B cell (primary cell): Measurements from ENCODE around the gene CENPM. TPM values are rescaled to one million over a fixed set of nuclear protein-coding genes. Genes with fewer than 3 reads are reported as not detected.

Experiments
- ATAC-seq: fragments of 200-7000 bp; cut with Tn5 transposase; one replicate; pipeline ENCODE4 v1.10.0; 2021; ENCODE audit warnings: low read depth, mild to moderate bottlenecking, moderate number of reproducible peaks, moderate library complexity
- CTCF ChIA-PET: fragments of 350-600 bp; sonication (Branson Sonifier 250); formaldehyde crosslinking; loops from one replicate; lab custom pipeline; 2021; ENCODE audit warnings: antibody characterized with exemption, inconsistent platforms; lab: Charles Lee
- POLR2A ChIA-PET: fragments of 350-600 bp; sonication (Branson Sonifier 250); formaldehyde crosslinking; loops from one replicate; lab custom pipeline; 2021; ENCODE audit warnings: antibody characterized with exemption; lab: Charles Lee
- DNase-seq: peaks from one replicate; pipeline ENCODE4 v3.0.0; 2013
- H2AFZ ChIP-seq: 2 replicates; pipeline ENCODE4 v1.6.1; 2012; ENCODE audit warnings: mild to moderate bottlenecking, low read depth, low read length; ENCODE audit not compliant: insufficient read depth, poor library complexity, severe bottlenecking
- H3K27ac ChIP-seq, 2 donors: 1 replicate in 1 of 2; 2 replicates in 1 of 2; pipeline ENCODE4 v1.5.1; 2012 to 2013; ENCODE audit warnings: low read length in 2 of 2, mild to moderate bottlenecking in 2 of 2, moderate library complexity in 1 of 2
- H3K27me3 ChIP-seq, 4 experiments: fragments of 200-600 bp in 1 of 4; sonication (generic) in 1 of 4; replicated peaks in 1 of 4; 1 replicate in 2 of 4; 2 replicates in 2 of 4; pipeline versions ENCODE4 v1.6.1 to v1.7.0; 2013 to 2016; ENCODE audit warnings: low read length in 3 of 4, mild to moderate bottlenecking in 2 of 4, mixed read lengths in 1 of 4, moderate library complexity in 1 of 4; ENCODE audit not compliant: insufficient read depth in 4 of 4, control insufficient read depth in 3 of 4; ENCODE audit errors: control extremely low read depth in 1 of 4
- H3K36me3 ChIP-seq, 2 experiments: replicated peaks in 1 of 2; 1 replicate in 1 of 2; 2 replicates in 1 of 2; pipeline versions ENCODE4 v1.6.1 to v1.7.1; 2013; ENCODE audit warnings: low read length in 1 of 2; ENCODE audit not compliant: insufficient read depth in 2 of 2, control insufficient read depth in 1 of 2; ENCODE audit errors: control extremely low read depth in 1 of 2, extremely low read depth in 1 of 2
- H3K4me1 ChIP-seq, 2 donors: fragments of 200-600 bp in 1 of 2; sonication (generic) in 1 of 2; 1 replicate in 1 of 2; 2 replicates in 1 of 2; pipeline versions ENCODE4 v1.5.1 to v1.6.1; 2013 to 2017; ENCODE audit warnings: low read length in 2 of 2; ENCODE audit not compliant: control insufficient read depth in 2 of 2, insufficient read depth in 2 of 2
- H3K4me2 ChIP-seq: replicated peaks from 2 replicates; pipeline ENCODE3; 2012; ENCODE audit warnings: mild to moderate bottlenecking, low read depth, low read length; ENCODE audit not compliant: poor library complexity, severe bottlenecking
- H3K4me3 ChIP-seq, 5 experiments: fragments of 200-600 bp in 1 of 5; sonication (generic) in 1 of 5; 1 replicate in 3 of 5; 2 replicates in 2 of 5; pipeline versions ENCODE4 v1.5.1 to v1.7.0; 2011 to 2016; ENCODE audit warnings: low read length in 4 of 5, mild to moderate bottlenecking in 4 of 5, low read depth in 2 of 5, control low read depth in 1 of 5, moderate library complexity in 1 of 5; ENCODE audit not compliant: insufficient read depth in 1 of 5; ENCODE audit errors: control extremely low read depth in 1 of 5, extremely low read depth in 1 of 5
- H3K79me2 ChIP-seq: fragments of 200-600 bp; sonication (generic); one replicate; pipeline ENCODE4 v1.6.0; 2016; ENCODE audit warnings: low read length; ENCODE audit not compliant: control insufficient read depth, insufficient read depth
- H3K9ac ChIP-seq: fragments of 200-600 bp; sonication (generic); 2 replicates; pipeline ENCODE4 v1.6.1; 2017; ENCODE audit warnings: mild to moderate bottlenecking, low read length, moderate library complexity
- H3K9me3 ChIP-seq, 3 donors: one replicate each; pipeline versions ENCODE4 v1.6.1 to v1.7.1; 2013; ENCODE audit warnings: low read length in 2 of 3; ENCODE audit not compliant: control insufficient read depth in 2 of 3, insufficient read depth in 1 of 3; ENCODE audit errors: control extremely low read depth in 1 of 3
- H4K20me1 ChIP-seq: 2 replicates; pipeline ENCODE4 v1.6.0; 2012; ENCODE audit warnings: mild to moderate bottlenecking, low read length; ENCODE audit not compliant: insufficient read depth, control insufficient read depth, poor library complexity, severe bottlenecking
- H3K27ac Mint-ChIP-seq: one replicate; pipeline ENCODE4 v1.8.0; 2021; ENCODE audit warnings: mixed read lengths
- H3K27me3 Mint-ChIP-seq: one replicate; pipeline ENCODE4 v1.8.0; 2021; ENCODE audit warnings: mixed read lengths
- H3K4me1 Mint-ChIP-seq: one replicate; pipeline ENCODE4 v1.8.0; 2021; ENCODE audit warnings: mixed read lengths
- H3K4me3 Mint-ChIP-seq: one replicate; pipeline ENCODE4 v1.8.0; 2021; ENCODE audit warnings: mixed read lengths
- H3K9me3 Mint-ChIP-seq: one replicate; pipeline ENCODE4 v1.8.0; 2022; ENCODE audit warnings: mixed read lengths; ENCODE audit not compliant: insufficient read depth
- EZH2 ChIP-seq: IDR thresholded peaks from 2 replicates; pipeline ENCODE4 v1.6.1; 2012; ENCODE audit warnings: borderline replicate concordance, low read depth, mild to moderate bottlenecking, moderate library complexity, low read length; ENCODE audit not compliant: insufficient read depth, poor library complexity, severe bottlenecking
- WGBS: methylation state at CpG from one replicate; pipeline ENCODE4 v1.1.5; 2013; ENCODE audit warnings: missing lambda C conversion rate; ENCODE audit not compliant: insufficient coverage; 5-methylcytosine and 5-hydroxymethylcytosine counted together
- intact Hi-C: fragments of 100-400 bp; cut with micrococcal nuclease; formaldehyde crosslinking; loops from one replicate; pipeline ENCODE4 v1.10.0; 2022
- polyA plus RNA-seq: library from polyadenylated mRNA; depleted of rRNA; stranded (reverse); fragments of >200 nt; gene quantifications from 2 replicates; pipeline ENCODE4 v1.2.3, GENCODE V29; 2012
- total RNA-seq, 2 donors: library from RNA; stranded (reverse); fragments of 120-200 nt in 1 of 2; gene quantifications; 1 replicate in 1 of 2; 2 replicates in 1 of 2; pipeline versions ENCODE4 v1.2.3 to v1.2.4, GENCODE V29; 2013 to 2022
- TF ChIP-seq, protein P1 (sequence below): fragments of 200-600 bp; IDR thresholded peaks from one replicate; pipeline ENCODE4 v1.8.0; 2022; ENCODE audit warnings: antibody characterized with exemption, mild to moderate bottlenecking

CENPM gene
- total and polyA plus RNA-seq, 2 donors (not counting 1 experiment from before 2014, with no cell fraction given): 30.7 to 43.8 TPM

DNA sequence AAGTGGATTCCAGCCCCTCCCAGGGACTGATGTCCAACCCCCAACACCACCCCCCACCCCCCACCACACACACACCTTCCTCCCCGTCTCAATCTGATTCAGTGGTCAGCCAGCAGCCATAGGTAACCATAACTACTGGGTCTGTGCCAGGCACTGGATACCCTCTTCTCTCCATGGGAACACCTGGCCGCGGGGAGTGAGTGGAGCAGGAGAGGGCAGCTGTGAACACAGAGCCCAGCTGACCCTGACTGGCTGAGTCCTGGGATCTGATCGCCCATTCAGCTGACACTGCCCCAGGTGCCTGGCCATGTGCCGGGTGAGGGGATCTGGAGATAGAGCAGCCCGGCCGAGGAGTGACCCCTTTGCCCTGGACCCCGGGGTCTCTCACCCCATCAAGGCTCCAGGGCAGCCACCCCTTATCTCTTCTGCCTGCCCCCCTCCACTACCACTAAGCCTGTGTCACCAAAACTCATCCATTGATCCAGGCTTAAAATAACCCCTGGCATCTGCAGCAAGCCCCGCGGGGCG, 29.5 kb downstream of the CENPM start:
- H3K4me3 Mint-ChIP-seq: no peak overlapping the region

More for the DNA sequence above, 29.5 kb downstream of the CENPM start:
- peaks cover 0 to 4% of the 10 kb centered on the region in 2 experiments for H3K36me3 ChIP-seq
- 75% methylated on average over 10 of the region's 11 CpGs for whole genome bisulfite sequencing
- ChIA-PET CTCF (interaction anchor here (2.4 to 17.9 kb wide), 2 partner anchors 9 to 20 kb away, joined by 9 to 499 read pairs; partner anchors contain the start of gene TNFRSF13C), POLR2A (interaction anchor here (0.7 to 16.8 kb wide), 7 partner anchors 9 to 96 kb away, joined by 3 to 960 read pairs (median 5); partner anchors contain the start of genes SREBF2 and TNFRSF13C)
- peaks cover 41% of the 10 kb centered on the region for H4K20me1 ChIP-seq
- H2AFZ ChIP-seq: no peak overlapping the region
- intact Hi-C loops: no loop called here
- peaks cover 77 to 80% of the 10 kb centered on the region in 2 donors for H3K4me1 ChIP-seq
- TF ChIP-seq EZH2: no peak
- TF ChIP-seq, protein P1, sequence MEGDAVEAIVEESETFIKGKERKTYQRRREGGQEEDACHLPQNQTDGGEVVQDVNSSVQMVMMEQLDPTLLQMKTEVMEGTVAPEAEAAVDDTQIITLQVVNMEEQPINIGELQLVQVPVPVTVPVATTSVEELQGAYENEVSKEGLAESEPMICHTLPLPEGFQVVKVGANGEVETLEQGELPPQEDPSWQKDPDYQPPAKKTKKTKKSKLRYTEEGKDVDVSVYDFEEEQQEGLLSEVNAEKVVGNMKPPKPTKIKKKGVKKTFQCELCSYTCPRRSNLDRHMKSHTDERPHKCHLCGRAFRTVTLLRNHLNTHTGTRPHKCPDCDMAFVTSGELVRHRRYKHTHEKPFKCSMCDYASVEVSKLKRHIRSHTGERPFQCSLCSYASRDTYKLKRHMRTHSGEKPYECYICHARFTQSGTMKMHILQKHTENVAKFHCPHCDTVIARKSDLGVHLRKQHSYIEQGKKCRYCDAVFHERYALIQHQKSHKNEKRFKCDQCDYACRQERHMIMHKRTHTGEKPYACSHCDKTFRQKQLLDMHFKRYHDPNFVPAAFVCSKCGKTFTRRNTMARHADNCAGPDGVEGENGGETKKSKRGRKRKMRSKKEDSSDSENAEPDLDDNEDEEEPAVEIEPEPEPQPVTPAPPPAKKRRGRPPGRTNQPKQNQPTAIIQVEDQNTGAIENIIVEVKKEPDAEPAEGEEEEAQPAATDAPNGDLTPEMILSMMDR: no peak
- H3K27ac ChIP-seq: no peak overlapping the region
- peak overlapping the region; percentile 92 for H3K4me2 ChIP-seq
- Mint-ChIP-seq H3K27ac (peak overlapping the region; percentile 97), H3K9me3 (no peaks in the 10 kb centered on the region), H3K27me3 (peaks cover 5% of the 10 kb centered on the region), H3K4me1 (peaks cover 75% of the 10 kb centered on the region)
- ATAC-seq (no peak), DNase-seq (no peak)
- H3K79me2 ChIP-seq: peaks cover 47% of the 10 kb centered on the region
- H3K4me3 ChIP-seq: no peak overlapping the region
- peaks cover 0 to 22% (median 11%) of the 10 kb centered on the region in 4 experiments for H3K27me3 ChIP-seq
- no peak overlapping the region for H3K9ac ChIP-seq
- H3K9me3 ChIP-seq: peaks cover 0 to 15% (median 0%) of the 10 kb centered on the region in 3 donors
